Measurements from ENCODE around the gene LAMTOR4.

LAMTOR4 gene

DNA sequence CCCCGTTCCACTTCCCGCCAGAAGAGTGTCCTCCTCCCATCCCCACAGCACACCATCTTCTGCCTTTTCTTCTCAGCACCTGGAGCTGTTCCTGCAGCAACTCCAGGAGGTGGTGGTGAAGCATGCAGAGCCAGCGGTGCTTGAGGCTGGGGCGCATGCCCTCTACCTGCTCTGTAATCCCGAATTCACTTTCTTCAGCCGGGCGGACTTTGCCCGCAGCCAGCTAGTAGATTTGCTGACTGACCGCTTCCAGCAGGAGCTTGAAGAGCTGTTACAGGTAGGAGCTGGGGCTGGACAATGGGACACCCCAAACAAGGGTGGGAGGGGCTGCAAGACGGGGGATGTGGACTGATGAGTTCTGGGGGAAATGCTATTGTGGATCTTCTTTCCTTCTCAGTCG, 52.0 kb downstream of the LAMTOR4 start:
- no peak for DNase-seq (ENCODE audit: low read depth in 2 of 2)
